Ishikawa (cell line): ENCODE results near the gene MEGF11.

Experiments
- CEBPB ChIP-seq: IDR thresholded peaks from 2 replicates; pipeline ENCODE4 v1.6.1; 2012
- CREB1 ChIP-seq: IDR thresholded peaks from 2 replicates; pipeline ENCODE4 v1.6.1; 2012; ENCODE audit warnings: low read depth
- EGR1 ChIP-seq: IDR thresholded peaks from 2 replicates; pipeline ENCODE4 v1.6.1; 2012
- EP300 ChIP-seq: IDR thresholded peaks from 2 replicates; pipeline ENCODE4 v1.6.1; 2012; ENCODE audit warnings: borderline replicate concordance
- FOXM1 ChIP-seq: IDR thresholded peaks from 2 replicates; pipeline ENCODE4 v1.6.1; 2012; ENCODE audit warnings: low read depth, borderline replicate concordance
- NFIC ChIP-seq: IDR thresholded peaks from 2 replicates; pipeline ENCODE4 v1.6.1; 2012
- RAD21 ChIP-seq: IDR thresholded peaks from 2 replicates; pipeline ENCODE4 v1.6.1; 2012; ENCODE audit warnings: low read depth
- TAF1 ChIP-seq: IDR thresholded peaks from 2 replicates; pipeline ENCODE4 v1.6.1; 2012; ENCODE audit warnings: low read depth, mild to moderate bottlenecking
- TCF12 ChIP-seq: IDR thresholded peaks from 2 replicates; pipeline ENCODE4 v1.6.1; 2012; ENCODE audit warnings: low read depth
- TEAD4 ChIP-seq: IDR thresholded peaks from 2 replicates; pipeline ENCODE4 v1.6.1; 2012
- USF1 ChIP-seq: IDR thresholded peaks from 2 replicates; pipeline ENCODE4 v1.6.1; 2012
- YY1 ChIP-seq: IDR thresholded peaks from 2 replicates; pipeline ENCODE4 v1.6.1; 2012; ENCODE audit warnings: low read depth
- ZBTB7A ChIP-seq: IDR thresholded peaks from 2 replicates; pipeline ENCODE4 v1.6.1; 2012; ENCODE audit warnings: low read depth
- TF ChIP-seq, protein P1 (sequence below): IDR thresholded peaks from 2 replicates; pipeline ENCODE4 v1.6.1; 2012
- TF ChIP-seq, protein P2 (sequence below): IDR thresholded peaks from 2 replicates; pipeline ENCODE4 v1.6.1; 2012; ENCODE audit warnings: low read depth, mild to moderate bottlenecking

MEGF11 gene

DNA sequence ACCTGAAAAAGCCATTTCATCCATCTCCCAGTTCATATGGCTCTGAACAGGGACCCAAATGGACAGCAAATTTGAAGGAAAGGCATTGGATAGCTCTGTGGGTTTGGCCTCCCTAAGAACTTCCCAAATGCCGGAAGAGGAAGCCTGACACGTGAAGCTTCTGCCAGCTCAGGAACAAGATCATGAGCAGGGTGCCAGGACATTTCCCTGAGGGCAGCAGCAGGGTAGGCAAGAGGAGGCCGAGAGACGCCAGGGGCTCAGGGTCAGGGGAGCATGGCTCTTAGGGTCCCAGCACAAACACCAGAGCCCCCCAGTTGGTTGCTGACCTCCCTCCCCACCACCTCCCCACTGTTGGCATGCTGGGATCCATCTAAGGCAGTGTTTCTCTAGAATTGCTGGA is 187.5 kb downstream of the MEGF11 start:
- TF ChIP-seq TAF1 (no peak), EGR1 (no peak), USF1 (no peak), TEAD4 (no peak), EP300 (no peak), NFIC (no peak), CEBPB (no peak), TCF12 (no peak), RAD21 (no peak), CREB1 (no peak), YY1 (no peak)

- TF ChIP-seq CREB1 (no peak), NFIC (no peak), RAD21 (no peak), CEBPB (no peak), TEAD4 (no peak), ZBTB7A (no peak), YY1 (no peak), USF1 (no peak), FOXM1 (no peak), TCF12 (no peak), EGR1 (no peak), EP300 (no peak), TAF1 (no peak)
- TF ChIP-seq, protein P1, sequence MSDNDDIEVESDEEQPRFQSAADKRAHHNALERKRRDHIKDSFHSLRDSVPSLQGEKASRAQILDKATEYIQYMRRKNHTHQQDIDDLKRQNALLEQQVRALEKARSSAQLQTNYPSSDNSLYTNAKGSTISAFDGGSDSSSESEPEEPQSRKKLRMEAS: no peak
- TF ChIP-seq, protein P2, sequence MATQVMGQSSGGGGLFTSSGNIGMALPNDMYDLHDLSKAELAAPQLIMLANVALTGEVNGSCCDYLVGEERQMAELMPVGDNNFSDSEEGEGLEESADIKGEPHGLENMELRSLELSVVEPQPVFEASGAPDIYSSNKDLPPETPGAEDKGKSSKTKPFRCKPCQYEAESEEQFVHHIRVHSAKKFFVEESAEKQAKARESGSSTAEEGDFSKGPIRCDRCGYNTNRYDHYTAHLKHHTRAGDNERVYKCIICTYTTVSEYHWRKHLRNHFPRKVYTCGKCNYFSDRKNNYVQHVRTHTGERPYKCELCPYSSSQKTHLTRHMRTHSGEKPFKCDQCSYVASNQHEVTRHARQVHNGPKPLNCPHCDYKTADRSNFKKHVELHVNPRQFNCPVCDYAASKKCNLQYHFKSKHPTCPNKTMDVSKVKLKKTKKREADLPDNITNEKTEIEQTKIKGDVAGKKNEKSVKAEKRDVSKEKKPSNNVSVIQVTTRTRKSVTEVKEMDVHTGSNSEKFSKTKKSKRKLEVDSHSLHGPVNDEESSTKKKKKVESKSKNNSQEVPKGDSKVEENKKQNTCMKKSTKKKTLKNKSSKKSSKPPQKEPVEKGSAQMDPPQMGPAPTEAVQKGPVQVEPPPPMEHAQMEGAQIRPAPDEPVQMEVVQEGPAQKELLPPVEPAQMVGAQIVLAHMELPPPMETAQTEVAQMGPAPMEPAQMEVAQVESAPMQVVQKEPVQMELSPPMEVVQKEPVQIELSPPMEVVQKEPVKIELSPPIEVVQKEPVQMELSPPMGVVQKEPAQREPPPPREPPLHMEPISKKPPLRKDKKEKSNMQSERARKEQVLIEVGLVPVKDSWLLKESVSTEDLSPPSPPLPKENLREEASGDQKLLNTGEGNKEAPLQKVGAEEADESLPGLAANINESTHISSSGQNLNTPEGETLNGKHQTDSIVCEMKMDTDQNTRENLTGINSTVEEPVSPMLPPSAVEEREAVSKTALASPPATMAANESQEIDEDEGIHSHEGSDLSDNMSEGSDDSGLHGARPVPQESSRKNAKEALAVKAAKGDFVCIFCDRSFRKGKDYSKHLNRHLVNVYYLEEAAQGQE: no peak
Measured at GRCh38 chr15:66065325-66065724, 188.2 kb downstream of the MEGF11 start.

GRCh38 chr15:66063147-66063546 is 190.4 kb downstream of the MEGF11 start:
- TF ChIP-seq, protein P1: no peak
- TF ChIP-seq TEAD4 (no peak), USF1 (no peak), YY1 (no peak), EP300 (no peak), FOXM1 (no peak), TCF12 (no peak), RAD21 (no peak), CEBPB (no peak), CREB1 (no peak), NFIC (no peak), ZBTB7A (no peak), EGR1 (no peak), TAF1 (no peak)
- TF ChIP-seq, protein P2: no peak

GRCh38 chr15:66057089-66057488 is 196.5 kb downstream of the MEGF11 start:
- TF ChIP-seq RAD21 (no peak), YY1 (no peak), TEAD4 (no peak), NFIC (no peak), USF1 (no peak), TCF12 (no peak), CREB1 (no peak), TAF1 (no peak), EGR1 (no peak), ZBTB7A (no peak), CEBPB (no peak), EP300 (no peak)
- TF ChIP-seq, protein P1: no peak
- TF ChIP-seq, protein P2: no peak
